ENCODE data around the gene SEPTIN5. TPM values are rescaled to one million over a fixed set of nuclear protein-coding genes. Genes with fewer than 3 reads are reported as not detected.

SEPTIN5 gene
- total and polyA plus RNA-seq, 12 donors = 56.5 to 218 (median 143) TPM

GRCh38 chr22:19759427-19760057, 45.2 kb downstream of the SEPTIN5 start:
- peak overlapping the region in 1 of 10 donors; percentile 24 for H3K4me3 ChIP-seq
- intact Hi-C loops (cut with DNase I) = loop anchor here in 2 of 10 donors (10.0 kb wide), 2 partner anchors 45 to 85 kb away; no protein-coding TSS in a partner anchor
- no peaks in the 10 kb centered on the region for H3K36me3 ChIP-seq
- H3K9me3 ChIP-seq = no peaks in the 10 kb centered on the region
- TF ChIP-seq CTCF (IDR thresholded peaks at IDR 0.05) = no peak
- no peak overlapping the region for H3K27ac ChIP-seq
- ATAC-seq (no peak), DNase-seq (no peak)
- H3K27me3 ChIP-seq = peaks cover 80 to 94% (median 92%) of the 10 kb centered on the region in 7 donors
- WGBS, 2 donors = 3 to 4% methylated on average over 42 to 43 of the region's 43 CpGs
- H3K4me1 ChIP-seq = peaks cover 14 to 43% (median 35%) of the 10 kb centered on the region in 9 donors

- peaks cover 14 to 39% (median 30%) of the 10 kb centered on the region in 9 donors for H3K4me1 ChIP-seq
- no peaks in the 10 kb centered on the region for H3K9me3 ChIP-seq
- no peak for TF ChIP-seq CTCF (IDR thresholded peaks at IDR 0.05)
- no peak within 1 kb of the TSS for H3K27ac ChIP-seq
- no peak for ATAC-seq
- 4% methylated on average over 43 to 51 of the region's 79 CpGs for WGBS, 2 donors
- H3K27me3 ChIP-seq = peaks cover 78 to 94% (median 92%) of the 10 kb centered on the region in 7 donors
- intact Hi-C loops (cut with DNase I) = no loop called here
- H3K36me3 ChIP-seq = no peaks in the 10 kb centered on the region
- peak within 1 kb of the TSS in 4 of 10 donors; percentile 6 to 34 (median 24) for H3K4me3 ChIP-seq
- no peak for DNase-seq
These were observed 46.0 kb downstream of the SEPTIN5 start, which contains the start of gene TBX1 for GRCh38 chr22:19760058-19760950. TBX1 (plus strand) TSS chr22:19760778; CDS start chr22:19760844, 66 bp downstream.

- DNase-seq (no peak), ATAC-seq (no peak)
- peaks cover 76 to 94% (median 92%) of the 10 kb centered on the region in 7 donors for H3K27me3 ChIP-seq
- H3K4me3 ChIP-seq = peak overlapping the region in 2 of 10 donors; percentile 6 to 24
- TF ChIP-seq CTCF (IDR thresholded peaks at IDR 0.05) = no peak
- H3K9me3 ChIP-seq = no peaks in the 10 kb centered on the region
- intact Hi-C loops (cut with DNase I) = no loop called here
- no peaks in the 10 kb centered on the region for H3K36me3 ChIP-seq
- H3K4me1 ChIP-seq = peaks cover 13 to 39% (median 23%) of the 10 kb centered on the region in 9 donors
- no peak overlapping the region for H3K27ac ChIP-seq
- 7% methylated on average over 84 to 117 of the region's 117 CpGs for WGBS, 2 donors
These were observed 46.8 kb downstream of the SEPTIN5 start for GRCh38 chr22:19760951-19761724.
